Activated B cell treated with CpG ODN at 0.5 μM for 24 hours (primary cell): Measurements from ENCODE around the gene MGP. TPM values are rescaled to one million over a fixed set of nuclear protein-coding genes. Genes with fewer than 3 reads are reported as not detected.

ENCODE experiments used
- ATAC-seq: fragments of 200-7000 bp; cut with Tn5 transposase; one replicate; pipeline ENCODE4 v1.10.0; 2021; ENCODE audit warnings: low read depth, mild to moderate bottlenecking, moderate library complexity
- CTCF ChIA-PET: fragments of 350-600 bp; sonication (Branson Sonifier 250); formaldehyde crosslinking; loops from one replicate; lab custom pipeline; 2021; ENCODE audit warnings: antibody characterized with exemption; lab: Charles Lee
- POLR2A ChIA-PET: fragments of 350-600 bp; sonication (Branson Sonifier 250); formaldehyde crosslinking; loops from one replicate; lab custom pipeline; 2021; ENCODE audit warnings: antibody characterized with exemption; lab: Charles Lee
- DNase-seq: peaks from one replicate; pipeline ENCODE4 v3.0.0; 2022
- H3K27ac Mint-ChIP-seq: one replicate; pipeline ENCODE4 v1.8.0; 2020; ENCODE audit warnings: mixed read lengths
- H3K27me3 Mint-ChIP-seq: one replicate; pipeline ENCODE4 v1.8.0; 2021; ENCODE audit warnings: mixed read lengths
- H3K36me3 Mint-ChIP-seq: one replicate; pipeline ENCODE4 v1.8.0; 2021; ENCODE audit warnings: low read depth, mixed read lengths
- H3K4me1 Mint-ChIP-seq: one replicate; pipeline ENCODE4 v1.8.0; 2021; ENCODE audit warnings: mixed read lengths
- H3K4me3 Mint-ChIP-seq: one replicate; pipeline ENCODE4 v1.8.0; 2020; ENCODE audit warnings: mild to moderate bottlenecking, mixed read lengths
- H3K9me3 Mint-ChIP-seq: one replicate; pipeline ENCODE4 v1.8.0; 2020; ENCODE audit warnings: mixed read lengths
- CTCF ChIP-seq: fragments of 200-600 bp; IDR thresholded peaks from one replicate; pipeline ENCODE4 v1.8.0; 2022; ENCODE audit warnings: antibody characterized with exemption, mild to moderate bottlenecking
- intact Hi-C: fragments of 100-400 bp; cut with micrococcal nuclease; formaldehyde crosslinking; loops from one replicate; pipeline ENCODE4 v1.15.1; 2024
- total RNA-seq: library from RNA; stranded (reverse); gene quantifications from 2 replicates; pipeline ENCODE4 v1.2.3, GENCODE V29; 2022

MGP gene
- total RNA-seq, 1 donor from 2014 or later = not detected

GRCh38 chr12:14836336-14837210 is 49.1 kb downstream of the MGP start:
- H3K36me3 Mint-ChIP-seq = no peaks in the 10 kb centered on the region
- intact Hi-C loops = no loop called here
- ATAC-seq (no peak), DNase-seq (no peak)
- no peaks in the 10 kb centered on the region for H3K9me3 Mint-ChIP-seq
- ChIA-PET POLR2A (no interaction called here), CTCF (no interaction called here)
- peaks cover 6% of the 10 kb centered on the region for H3K27me3 Mint-ChIP-seq
- no peak overlapping the region for H3K4me3 Mint-ChIP-seq
- H3K4me1 Mint-ChIP-seq = peaks cover 4% of the 10 kb centered on the region
- H3K27ac Mint-ChIP-seq = no peak overlapping the region
- TF ChIP-seq CTCF = no peak

- Mint-ChIP-seq H3K4me3 (no peak overlapping the region), H3K4me1 (no peaks in the 10 kb centered on the region), H3K27me3 (peaks cover 9% of the 10 kb centered on the region), H3K36me3 (no peaks in the 10 kb centered on the region), H3K27ac (no peak overlapping the region), H3K9me3 (no peaks in the 10 kb centered on the region)
- ATAC-seq = no peak
- CTCF ChIA-PET = no interaction called here
- TF ChIP-seq CTCF = no peak
- DNase-seq = no peak
- POLR2A ChIA-PET = no interaction called here
- intact Hi-C loops = no loop called here
Measured at GRCh38 chr12:14834509-14834908, 51.1 kb downstream of the MGP start.

- Mint-ChIP-seq H3K9me3 (no peaks in the 10 kb centered on the region), H3K36me3 (no peaks in the 10 kb centered on the region), H3K27ac (no peak overlapping the region), H3K4me1 (no peaks in the 10 kb centered on the region), H3K27me3 (peaks cover 9% of the 10 kb centered on the region), H3K4me3 (no peak overlapping the region)
- ChIA-PET CTCF (no interaction called here), POLR2A (no interaction called here)
- no peak for ATAC-seq
- no peak for DNase-seq
- TF ChIP-seq CTCF = no peak
- intact Hi-C loops = no loop called here
Measured at GRCh38 chr12:14833952-14834351, 51.7 kb downstream of the MGP start.

GRCh38 chr12:14833336-14833735 is 52.3 kb downstream of the MGP start:
- POLR2A ChIA-PET = no interaction called here
- DNase-seq = no peak
- Mint-ChIP-seq H3K27ac (no peak overlapping the region), H3K27me3 (peaks cover 9% of the 10 kb centered on the region), H3K9me3 (no peaks in the 10 kb centered on the region), H3K4me3 (no peak overlapping the region), H3K36me3 (no peaks in the 10 kb centered on the region), H3K4me1 (no peaks in the 10 kb centered on the region)
- ATAC-seq = no peak
- CTCF ChIA-PET = no interaction called here
- intact Hi-C loops = no loop called here
- TF ChIP-seq CTCF = no peak

Other genes with a start within 250 kb of the MGP start
- 0.22 and 0.32 TPM in 2 replicates for gene GUCY2C, start 189.3 kb downstream of the MGP start, total RNA-seq
- gene WBP11, start 82.4 kb downstream of the MGP start, total RNA-seq = 86.3 and 89.4 TPM in 2 replicates
- 0.64 and 0.69 TPM in 2 replicates for gene C12orf60, start 82.2 kb downstream of the MGP start, total RNA-seq
- gene SMCO3, start 71.7 kb downstream of the MGP start, total RNA-seq = not detected in 2 replicates
- not detected in 2 replicates for gene ART4, start 42.3 kb downstream of the MGP start, total RNA-seq
- 3.8 and 5.4 TPM in 2 replicates for gene ERP27, start 52.7 kb upstream of the MGP start, total RNA-seq
- 680 and 738 TPM in 2 replicates for gene ARHGDIB, start 75.7 kb upstream of the MGP start, total RNA-seq
- not detected in 2 replicates for gene PDE6H, start 87.2 kb upstream of the MGP start, total RNA-seq